WI38 (cell line): Measurements from ENCODE around the gene MACROD2.

Source experiments
- H3K4me3 ChIP-seq: 2 replicates; pipeline ENCODE4 v1.5.1; 2011; ENCODE audit warnings: low read depth, mild to moderate bottlenecking, control low read depth, low read length
- TF ChIP-seq, protein P1 (sequence below): IDR thresholded peaks from 2 replicates; pipeline ENCODE4 v1.5.1; 2012; ENCODE audit warnings: low read depth, mild to moderate bottlenecking, control low read depth, low read length

Gene MACROD2

DNA sequence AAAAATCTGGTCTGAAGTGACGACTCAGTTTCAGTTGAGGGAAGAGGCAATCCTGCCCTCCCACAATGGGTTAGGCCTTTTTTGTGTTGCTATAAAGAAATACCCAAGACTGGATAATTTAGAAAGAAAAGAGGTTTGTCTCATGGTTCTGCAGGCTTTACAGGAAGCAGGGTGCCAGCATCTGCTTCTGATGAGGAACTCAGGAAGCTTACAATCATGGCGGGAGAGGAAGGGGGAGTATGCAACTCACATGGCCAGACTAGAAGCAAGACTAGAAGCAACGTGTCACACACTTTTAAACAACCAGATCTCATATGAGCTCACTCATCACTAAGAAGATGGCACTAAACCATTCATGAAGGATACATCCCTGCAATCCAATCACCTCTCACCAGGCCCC is 2048.6 kb downstream of the MACROD2 start:
- H3K4me3 ChIP-seq = no peak overlapping the region
- TF ChIP-seq, protein P1, sequence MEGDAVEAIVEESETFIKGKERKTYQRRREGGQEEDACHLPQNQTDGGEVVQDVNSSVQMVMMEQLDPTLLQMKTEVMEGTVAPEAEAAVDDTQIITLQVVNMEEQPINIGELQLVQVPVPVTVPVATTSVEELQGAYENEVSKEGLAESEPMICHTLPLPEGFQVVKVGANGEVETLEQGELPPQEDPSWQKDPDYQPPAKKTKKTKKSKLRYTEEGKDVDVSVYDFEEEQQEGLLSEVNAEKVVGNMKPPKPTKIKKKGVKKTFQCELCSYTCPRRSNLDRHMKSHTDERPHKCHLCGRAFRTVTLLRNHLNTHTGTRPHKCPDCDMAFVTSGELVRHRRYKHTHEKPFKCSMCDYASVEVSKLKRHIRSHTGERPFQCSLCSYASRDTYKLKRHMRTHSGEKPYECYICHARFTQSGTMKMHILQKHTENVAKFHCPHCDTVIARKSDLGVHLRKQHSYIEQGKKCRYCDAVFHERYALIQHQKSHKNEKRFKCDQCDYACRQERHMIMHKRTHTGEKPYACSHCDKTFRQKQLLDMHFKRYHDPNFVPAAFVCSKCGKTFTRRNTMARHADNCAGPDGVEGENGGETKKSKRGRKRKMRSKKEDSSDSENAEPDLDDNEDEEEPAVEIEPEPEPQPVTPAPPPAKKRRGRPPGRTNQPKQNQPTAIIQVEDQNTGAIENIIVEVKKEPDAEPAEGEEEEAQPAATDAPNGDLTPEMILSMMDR = no peak

DNA sequence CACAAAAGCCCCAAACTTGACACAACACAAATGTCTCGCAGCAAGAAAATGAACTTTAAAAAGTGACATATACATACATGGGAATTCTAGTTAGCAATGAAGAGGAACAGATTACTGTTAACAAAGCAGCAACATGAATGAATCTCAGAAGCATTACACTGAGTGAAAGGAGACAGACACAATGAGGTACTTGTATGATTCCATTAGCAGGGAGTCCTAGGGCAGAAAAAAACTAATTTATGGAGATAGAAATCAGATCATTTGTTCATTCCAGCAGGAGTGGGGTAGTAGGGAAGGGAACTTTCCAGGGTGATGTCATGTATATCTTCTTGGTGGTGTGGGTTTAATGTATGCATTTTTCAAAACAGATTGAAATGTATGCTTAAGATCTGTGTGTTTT is 2053.6 kb downstream of the MACROD2 start:
- no peak overlapping the region for H3K4me3 ChIP-seq

DNA sequence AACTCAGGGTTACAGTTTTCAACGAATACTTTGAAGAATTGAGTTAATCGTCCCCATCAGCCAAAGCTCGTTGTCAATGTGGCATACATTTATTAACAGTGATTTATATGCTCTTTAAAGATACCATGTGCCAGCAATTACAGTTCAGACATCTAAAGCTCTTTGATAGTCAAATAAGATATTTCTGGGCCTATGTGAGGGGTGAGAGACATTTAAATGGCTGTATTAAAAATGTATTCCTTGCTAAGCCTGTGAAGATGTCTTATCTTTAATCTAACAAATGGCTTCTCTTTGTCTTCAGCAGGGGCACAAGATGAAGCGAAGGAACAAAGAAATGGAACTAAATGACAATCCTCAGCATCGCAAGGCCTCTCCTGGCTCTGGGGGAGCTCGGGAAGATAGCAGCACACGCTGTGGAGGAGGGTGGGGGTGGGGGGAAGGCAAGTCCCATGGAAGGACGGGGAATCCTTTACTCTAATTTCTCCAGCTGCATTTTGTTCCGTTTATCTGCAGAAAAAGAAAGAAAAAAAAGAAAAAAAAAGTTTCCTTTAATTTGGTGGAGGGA is 2054.3 kb downstream of the MACROD2 start:
- H3K4me3 ChIP-seq = no peak overlapping the region
- TF ChIP-seq, protein P1 = no peak

More for the DNA sequence above, 2053.6 kb downstream of the MACROD2 start:
- TF ChIP-seq, protein P1 = no peak

DNA sequence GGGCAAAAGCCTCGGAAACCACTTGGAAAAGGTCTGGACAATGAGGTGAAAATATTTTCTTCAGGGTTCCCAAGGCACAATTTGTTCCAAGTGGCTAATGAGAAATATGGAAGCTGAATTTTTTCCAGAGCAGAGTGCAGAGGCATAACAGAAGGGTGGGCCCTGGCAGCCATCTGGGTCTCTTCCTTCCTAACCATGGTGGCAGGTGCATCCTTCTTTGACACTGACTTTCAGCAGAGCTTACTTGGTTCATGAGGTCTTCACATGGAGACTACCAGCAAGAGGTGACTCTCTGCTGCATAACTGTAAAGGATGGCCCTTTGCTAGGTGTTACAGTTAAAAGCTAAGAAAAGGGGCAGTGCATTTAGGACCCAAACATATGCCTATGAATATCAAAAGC is 2055.1 kb downstream of the MACROD2 start:
- TF ChIP-seq, protein P1 = no peak
- no peak overlapping the region for H3K4me3 ChIP-seq

DNA sequence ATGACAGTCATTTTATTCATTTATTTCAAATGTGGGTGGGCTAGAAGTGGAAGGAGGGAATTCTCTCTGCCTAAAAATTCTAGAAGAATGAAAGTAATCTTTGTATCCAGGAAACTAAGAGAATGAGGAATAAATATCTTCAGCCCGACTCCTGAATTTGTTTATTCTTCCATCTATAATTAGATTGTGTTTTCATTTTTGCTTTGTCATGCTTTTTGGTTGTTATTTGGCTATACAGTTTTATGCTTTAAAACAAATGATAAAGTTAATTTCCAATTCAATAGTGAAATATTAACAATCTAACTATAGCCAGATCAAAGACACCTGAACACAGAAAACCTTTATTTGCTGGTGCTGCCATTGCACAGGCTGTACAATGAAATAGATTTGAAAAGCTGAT is 2056.7 kb downstream of the MACROD2 start:
- TF ChIP-seq, protein P1 = no peak

DNA sequence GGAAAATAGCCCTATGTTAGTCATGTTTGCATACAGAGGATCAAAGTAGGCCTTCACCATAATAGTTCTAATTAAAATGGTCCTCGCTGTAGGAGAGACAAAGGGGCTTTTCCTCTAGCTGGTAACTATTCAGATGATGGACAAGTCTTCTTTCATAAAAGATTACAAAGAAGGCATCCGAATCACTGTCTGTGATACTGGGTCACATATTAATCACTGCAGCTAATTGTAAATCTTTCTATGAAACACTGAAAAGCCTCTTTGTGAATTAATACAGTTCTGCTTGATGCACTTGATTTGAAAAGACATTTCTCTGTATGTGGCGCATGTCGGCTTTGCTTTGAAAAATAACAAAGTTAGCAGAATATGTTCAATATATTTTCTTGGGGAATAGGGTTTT is 2057.1 kb downstream of the MACROD2 start:
- TF ChIP-seq, protein P1 = no peak
- no peak overlapping the region for H3K4me3 ChIP-seq

More for the DNA sequence above, 2056.7 kb downstream of the MACROD2 start:
- no peak overlapping the region for H3K4me3 ChIP-seq

DNA sequence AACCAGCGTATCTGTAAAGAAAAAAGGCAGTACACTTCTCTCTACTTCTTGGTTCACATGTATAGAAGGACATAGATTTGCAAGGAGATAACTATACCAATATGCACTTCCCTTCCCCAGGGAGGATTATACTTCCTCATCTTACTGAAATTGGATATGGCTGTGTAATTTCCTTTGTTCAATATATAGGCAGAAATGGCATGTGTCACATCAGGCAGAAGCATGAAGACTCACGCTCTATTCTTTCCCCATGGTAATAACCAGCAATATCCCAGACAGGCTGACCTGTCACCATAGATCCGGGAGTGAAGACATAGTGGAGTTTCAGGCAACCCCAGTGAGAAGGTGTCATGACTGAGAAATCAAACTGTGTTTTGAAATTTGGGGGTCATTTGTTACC is 2059.7 kb downstream of the MACROD2 start:
- H3K4me3 ChIP-seq = no peak overlapping the region
- TF ChIP-seq, protein P1 = no peak
